Keratinocyte (primary cell): Measurements from ENCODE around the gene ALKAL2. TPM values are rescaled to one million over a fixed set of nuclear protein-coding genes. Genes with fewer than 3 reads are reported as not detected.

Source experiments
- DNase-seq: peaks from one replicate; pipeline ENCODE4 v3.0.0-alpha.2; 2011; ENCODE audit warnings: low read depth, missing footprints, low spot score
- FAIRE-seq: peaks from 2 replicates; lab custom pipeline; 2011; peaks lifted over from hg19 to GRCh38; lab: Jason Lieb, UNC
- H2AFZ ChIP-seq: 2 replicates; pipeline ENCODE4 v1.6.0; 2012; ENCODE audit warnings: low read length, control low read depth, inconsistent platforms; ENCODE audit not compliant: control insufficient read depth
- H3K27ac ChIP-seq: 2 replicates; pipeline ENCODE4 v1.5.1; 2011; ENCODE audit warnings: low read length; ENCODE audit not compliant: control insufficient read depth, insufficient read depth
- H3K27me3 ChIP-seq: 3 replicates; pipeline ENCODE4 v1.6.0; 2011; ENCODE audit warnings: low read length; ENCODE audit not compliant: control insufficient read depth, insufficient read depth; ENCODE audit errors: extremely low read depth
- H3K36me3 ChIP-seq, 2 experiments: 2 replicates in 1 of 2; 3 replicates in 1 of 2; pipeline ENCODE4 v1.5.1; 2011; ENCODE audit warnings: low read length in 2 of 2, mild to moderate bottlenecking in 1 of 2; ENCODE audit not compliant: control insufficient read depth in 2 of 2, insufficient read depth in 2 of 2; ENCODE audit errors: extremely low read depth in 1 of 2
- H3K4me1 ChIP-seq: 3 replicates; pipeline ENCODE4 v1.5.1; 2011; ENCODE audit warnings: low read length; ENCODE audit not compliant: control insufficient read depth, insufficient read depth; ENCODE audit errors: extremely low read depth
- H3K4me2 ChIP-seq: 3 replicates; pipeline ENCODE4 v1.6.0; 2011; ENCODE audit warnings: low read depth, low read length; ENCODE audit not compliant: control insufficient read depth, insufficient read depth; ENCODE audit errors: extremely low read depth
- H3K4me3 ChIP-seq, 3 experiments: fragments of 200-600 bp in 1 of 3; sonication (generic) in 1 of 3; 2 replicates in 2 of 3; 3 replicates in 1 of 3; pipeline ENCODE4 v1.5.1; 2011 to 2016; ENCODE audit warnings: low read length in 3 of 3, mild to moderate bottlenecking in 3 of 3, control low read depth in 2 of 3, inconsistent platforms in 1 of 3, low read depth in 1 of 3, mixed read lengths in 1 of 3, mixed run types in 1 of 3, moderate library complexity in 1 of 3; ENCODE audit not compliant: control insufficient read depth in 2 of 3, insufficient read depth in 2 of 3; ENCODE audit errors: extremely low read depth in 1 of 3
- H3K79me2 ChIP-seq: 2 replicates; pipeline ENCODE4 v1.6.0; 2012; ENCODE audit warnings: low read length; ENCODE audit not compliant: control insufficient read depth, insufficient read depth
- H3K9ac ChIP-seq: 3 replicates; pipeline ENCODE4 v1.6.0; 2011; ENCODE audit warnings: low read length; ENCODE audit not compliant: control insufficient read depth, insufficient read depth; ENCODE audit errors: extremely low read depth
- H3K9me1 ChIP-seq: 3 replicates; pipeline ENCODE4 v1.6.0; 2011; ENCODE audit warnings: low read length; ENCODE audit not compliant: control insufficient read depth, insufficient read depth; ENCODE audit errors: extremely low read depth
- H3K9me3 ChIP-seq: 2 replicates; pipeline ENCODE4 v1.5.1; 2012; ENCODE audit warnings: low read depth, low read length; ENCODE audit not compliant: control insufficient read depth
- H4K20me1 ChIP-seq: 3 replicates; pipeline ENCODE4 v1.6.0; 2011; ENCODE audit warnings: low read length; ENCODE audit not compliant: control insufficient read depth, insufficient read depth; ENCODE audit errors: extremely low read depth
- EZH2 ChIP-seq: IDR thresholded peaks from one replicate; pipeline ENCODE4 v1.6.1; 2012; ENCODE audit warnings: inconsistent platforms, mild to moderate bottlenecking, low read length, moderate library complexity
- dilution Hi-C: fragments of 300-500 bp; cut with MboI; formaldehyde crosslinking; loops from one replicate; pipeline ENCODE4 v1.7.0; 2020; ENCODE audit warnings: low sequenced_read_pairs; ENCODE audit not compliant: extremely low pct_ligation_motif_present
- polyA plus RNA-seq, 5 experiments: library from polyadenylated mRNA; depleted of rRNA in 3 of 5; stranded (reverse) in 3 of 5; stranded (forward) in 1 of 5; unstranded in 1 of 5; fragments of >200 nt; gene quantifications; 1 replicate in 1 of 5; 2 replicates in 3 of 5; 3 replicates in 1 of 5; pipeline versions ENCODE4 v1.2.1 to v1.2.3, GENCODE V29; 2011 to 2012; ENCODE audit warnings: missing spikeins in 2 of 5, low read depth in 1 of 5, low replicate concordance in 1 of 5
- TF ChIP-seq, protein P1 (sequence below), 3 experiments: IDR thresholded peaks in 1 of 3; conservative IDR thresholded peaks in 1 of 3; optimal IDR thresholded peaks in 1 of 3; 2 replicates in 2 of 3; 3 replicates in 1 of 3; pipeline versions ENCODE3 to v1.5.1; 2011; ENCODE audit warnings: low read length in 3 of 3, mild to moderate bottlenecking in 3 of 3, moderate library complexity in 2 of 3, control low read depth in 1 of 3, inconsistent platforms in 1 of 3; ENCODE audit not compliant: insufficient read depth in 2 of 3; ENCODE audit errors: extremely low read depth in 1 of 3

Gene ALKAL2
- polyA plus RNA-seq, 1 donor (not counting 4 experiments of a cell fraction or from before 2014, with no cell fraction given): not detected

GRCh38 chr2:289362-290089 lies 1.6 kb upstream of the ALKAL2 start:
- dilution Hi-C loops: no loop called here
- Histone ChIP-seq H3K27ac (no peak overlapping the region), H3K9me3 (no peaks in the 10 kb centered on the region), H3K4me2 (peak overlapping the region; percentile 94), H3K9me1 (no peaks in the 10 kb centered on the region), H2AFZ (peak overlapping the region; percentile 77), H3K36me3 (no peaks in the 10 kb centered on the region), H3K27me3 (peaks cover 22% of the 10 kb centered on the region), H4K20me1 (no peaks in the 10 kb centered on the region), H3K9ac (peak overlapping the region; percentile 37), H3K4me1 (peaks cover 5% of the 10 kb centered on the region), H3K4me3 (peak overlapping the region; percentile 53 to 74 (median 72)), H3K79me2 (no peaks in the 10 kb centered on the region)
- FAIRE-seq: no peak
- no peak for DNase-seq
- peak; percentile 88 for TF ChIP-seq EZH2
- TF ChIP-seq, protein P1, sequence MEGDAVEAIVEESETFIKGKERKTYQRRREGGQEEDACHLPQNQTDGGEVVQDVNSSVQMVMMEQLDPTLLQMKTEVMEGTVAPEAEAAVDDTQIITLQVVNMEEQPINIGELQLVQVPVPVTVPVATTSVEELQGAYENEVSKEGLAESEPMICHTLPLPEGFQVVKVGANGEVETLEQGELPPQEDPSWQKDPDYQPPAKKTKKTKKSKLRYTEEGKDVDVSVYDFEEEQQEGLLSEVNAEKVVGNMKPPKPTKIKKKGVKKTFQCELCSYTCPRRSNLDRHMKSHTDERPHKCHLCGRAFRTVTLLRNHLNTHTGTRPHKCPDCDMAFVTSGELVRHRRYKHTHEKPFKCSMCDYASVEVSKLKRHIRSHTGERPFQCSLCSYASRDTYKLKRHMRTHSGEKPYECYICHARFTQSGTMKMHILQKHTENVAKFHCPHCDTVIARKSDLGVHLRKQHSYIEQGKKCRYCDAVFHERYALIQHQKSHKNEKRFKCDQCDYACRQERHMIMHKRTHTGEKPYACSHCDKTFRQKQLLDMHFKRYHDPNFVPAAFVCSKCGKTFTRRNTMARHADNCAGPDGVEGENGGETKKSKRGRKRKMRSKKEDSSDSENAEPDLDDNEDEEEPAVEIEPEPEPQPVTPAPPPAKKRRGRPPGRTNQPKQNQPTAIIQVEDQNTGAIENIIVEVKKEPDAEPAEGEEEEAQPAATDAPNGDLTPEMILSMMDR (optimal IDR thresholded peaks at IDR 0.05 in 1 of 3, IDR thresholded peaks at IDR 0.05 in 1 of 3, conservative IDR thresholded peaks at IDR 0.05 in 1 of 3; ENCODE audit: extremely low read depth in 1 of 3, insufficient read depth in 2 of 3, low read length in 3 of 3): no peak

DNA sequence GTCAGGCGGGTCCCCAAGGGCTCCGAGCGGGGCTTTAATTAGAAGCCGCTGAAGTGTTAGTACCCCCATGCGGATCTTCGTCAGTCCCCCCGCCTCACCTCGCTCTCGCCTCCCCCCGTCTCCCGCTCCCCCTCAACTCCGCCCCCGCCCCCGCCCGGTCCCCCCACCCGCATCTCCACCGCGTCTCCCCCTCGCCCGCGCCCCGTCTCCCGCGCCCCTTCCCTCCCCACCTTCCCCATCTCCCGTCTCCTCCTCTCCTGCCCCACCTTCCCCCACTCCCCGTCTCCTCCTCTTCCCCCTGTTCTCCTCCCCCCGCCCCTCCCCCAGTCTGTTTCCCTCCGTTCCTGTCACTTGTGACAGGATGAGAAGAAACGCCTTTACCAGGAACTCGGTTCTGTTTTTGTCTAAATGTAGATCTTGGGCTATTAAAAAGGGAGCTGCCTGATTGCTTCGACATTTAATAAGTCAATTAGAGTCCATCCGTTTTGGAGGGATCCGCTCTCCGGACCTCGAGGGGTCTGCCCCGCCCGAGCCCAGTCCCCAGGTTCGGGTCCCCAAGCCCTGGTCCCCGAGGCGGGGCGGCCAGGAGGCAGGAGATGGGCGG lies 969 bp upstream of the ALKAL2 start:
- peak overlapping the region; percentile 94 for H3K4me2 ChIP-seq
- FAIRE-seq: no peak
- dilution Hi-C loops: no loop called here

More for the DNA sequence above, 969 bp upstream of the ALKAL2 start:
- no peaks in the 10 kb centered on the region for H3K79me2 ChIP-seq
- peaks cover 5% of the 10 kb centered on the region for H3K4me1 ChIP-seq
- TF ChIP-seq, protein P1 (optimal IDR thresholded peaks at IDR 0.05 in 1 of 3, IDR thresholded peaks at IDR 0.05 in 1 of 3, conservative IDR thresholded peaks at IDR 0.05 in 1 of 3; ENCODE audit: extremely low read depth in 1 of 3, insufficient read depth in 2 of 3, low read length in 3 of 3): no peak
- no peak for TF ChIP-seq EZH2
- H3K9ac ChIP-seq: no peak overlapping the region
- H2AFZ ChIP-seq: no peak overlapping the region
- no peak for DNase-seq
- H3K4me3 ChIP-seq: peak overlapping the region; percentile 53 to 74 (median 72)
- no peak overlapping the region for H3K27ac ChIP-seq
- H4K20me1 ChIP-seq: no peaks in the 10 kb centered on the region
- H3K36me3 ChIP-seq: no peaks in the 10 kb centered on the region
- H3K9me3 ChIP-seq: no peaks in the 10 kb centered on the region
- peaks cover 22% of the 10 kb centered on the region for H3K27me3 ChIP-seq
- no peaks in the 10 kb centered on the region for H3K9me1 ChIP-seq
